ENCODE results near the gene NFASC. TPM values are rescaled to one million over a fixed set of nuclear protein-coding genes. Genes with fewer than 3 reads are reported as not detected.

NFASC gene
- total RNA-seq, 1 experiment from 2014 or later, result 16.9 TPM

- intact Hi-C loops (cut with micrococcal nuclease; ENCODE audit: unreplicated experiment) (no loop called here), in situ Hi-C loops (cut with HindIII; ENCODE audit: low pct_unique_long_range_greater_than_20kb, low sequenced_read_pairs) (no loop called here)
- no peaks in the 10 kb centered on the region for H3K9me3 ChIP-seq (ENCODE audit: control insufficient read depth, insufficient read depth, low read depth, low read length)
- POLR2A ChIA-PET, result no interaction called here
- no peaks in the 10 kb centered on the region for H3K27me3 ChIP-seq (ENCODE audit: control insufficient read depth, insufficient read depth, low read length)
- no peak overlapping the region for H3K27ac ChIP-seq (ENCODE audit: low read length)
- CTCF ChIA-PET, result no interaction called here
- no peak overlapping the region for H3K4me3 ChIP-seq (ENCODE audit: low read depth in 2 of 2, low read length in 2 of 2)
- no TSS peak for BruUV-seq (replicated peaks)
- DNase-seq (ENCODE audit: low read depth, low spot score), result no peak
- no peaks in the 10 kb centered on the region for H3K36me3 ChIP-seq (ENCODE audit: control insufficient read depth, insufficient read depth, low read length)
- TF ChIP-seq REST (IDR thresholded peaks at IDR 0.05; ENCODE audit: insufficient read depth in 1 of 2, low read depth in 2 of 2, low read length in 1 of 2) (no peak), POLR2AphosphoS5 (IDR thresholded peaks at IDR 0.05; ENCODE audit: low read depth, low read length) (no peak), TCF7L2 (IDR thresholded peaks at IDR 0.05; ENCODE audit: low read depth, low read length) (no peak), SIN3A (IDR thresholded peaks at IDR 0.05; ENCODE audit: borderline replicate concordance, insufficient read depth, low read depth, low read length) (no peak)
- no peak for ATAC-seq
- H3K4me1 ChIP-seq (ENCODE audit: control insufficient read depth, insufficient read depth, low read length), result no peaks in the 10 kb centered on the region
Observed at GRCh38 chr1:204878621-204879234, 8.1 kb downstream of the NFASC start.

GRCh38 chr1:204879351-204879750, 8.7 kb downstream of the NFASC start:
- ChIA-PET CTCF (no interaction called here), POLR2A (no interaction called here)
- Histone ChIP-seq H3K9me3 (ENCODE audit: control insufficient read depth, insufficient read depth, low read depth, low read length) (no peaks in the 10 kb centered on the region), H3K36me3 (ENCODE audit: control insufficient read depth, insufficient read depth, low read length) (no peaks in the 10 kb centered on the region), H3K27ac (ENCODE audit: low read length) (no peak overlapping the region), H3K4me1 (ENCODE audit: control insufficient read depth, insufficient read depth, low read length) (no peaks in the 10 kb centered on the region), H3K27me3 (ENCODE audit: control insufficient read depth, insufficient read depth, low read length) (no peaks in the 10 kb centered on the region), H3K4me3 (ENCODE audit: low read depth in 2 of 2, low read length in 2 of 2) (no peak overlapping the region)
- no TSS peak for BruUV-seq (replicated peaks)
- no peak for TF ChIP-seq POLR2AphosphoS5 (IDR thresholded peaks at IDR 0.05; ENCODE audit: low read depth, low read length)
- TF ChIP-seq TCF7L2 (IDR thresholded peaks at IDR 0.05; ENCODE audit: low read depth, low read length), result no peak
- ATAC-seq (no peak), DNase-seq (ENCODE audit: low read depth, low spot score) (no peak)
- intact Hi-C loops (cut with micrococcal nuclease; ENCODE audit: unreplicated experiment), result no loop called here
- in situ Hi-C loops (cut with HindIII; ENCODE audit: low pct_unique_long_range_greater_than_20kb, low sequenced_read_pairs), result no loop called here

DNA sequence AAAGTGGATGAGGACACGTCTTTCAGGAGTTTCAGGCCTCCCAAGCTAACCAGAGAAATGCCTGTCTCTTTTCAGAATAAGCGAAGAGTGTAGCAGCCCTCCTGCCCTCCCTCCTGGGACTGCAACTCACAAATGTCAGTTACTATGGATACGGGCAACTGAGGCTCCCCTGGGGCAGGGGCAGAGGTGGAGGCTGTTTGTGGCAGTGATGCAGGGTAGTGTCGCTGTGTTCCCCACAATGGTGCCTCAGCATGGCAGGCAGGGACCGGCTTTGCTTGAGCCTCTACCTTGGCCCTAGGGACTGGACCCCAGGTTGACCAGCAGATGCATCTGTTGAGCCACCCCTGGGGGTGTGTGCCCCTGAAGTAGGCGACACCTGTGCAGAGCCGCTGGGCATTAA, 10.2 kb downstream of the NFASC start:
- Histone ChIP-seq H3K9me3 (ENCODE audit: control insufficient read depth, insufficient read depth, low read depth, low read length) (no peaks in the 10 kb centered on the region), H3K4me3 (ENCODE audit: low read depth in 2 of 2, low read length in 2 of 2) (no peak overlapping the region), H3K27me3 (ENCODE audit: control insufficient read depth, insufficient read depth, low read length) (no peaks in the 10 kb centered on the region), H3K36me3 (ENCODE audit: control insufficient read depth, insufficient read depth, low read length) (no peaks in the 10 kb centered on the region), H3K4me1 (ENCODE audit: control insufficient read depth, insufficient read depth, low read length) (no peaks in the 10 kb centered on the region), H3K27ac (ENCODE audit: low read length) (no peak overlapping the region)
- intact Hi-C loops (cut with micrococcal nuclease; ENCODE audit: unreplicated experiment) (no loop called here), in situ Hi-C loops (cut with HindIII; ENCODE audit: low pct_unique_long_range_greater_than_20kb, low sequenced_read_pairs) (no loop called here)
- DNase-seq (ENCODE audit: low read depth, low spot score) (no peak), ATAC-seq (no peak)
- POLR2A ChIA-PET, result no interaction called here
- TF ChIP-seq REST (IDR thresholded peaks at IDR 0.05; ENCODE audit: insufficient read depth in 1 of 2, low read depth in 2 of 2, low read length in 1 of 2) (no peak), CTCF (IDR thresholded peaks at IDR 0.05) (no peak), TCF7L2 (IDR thresholded peaks at IDR 0.05; ENCODE audit: low read depth, low read length) (no peak), POLR2AphosphoS5 (IDR thresholded peaks at IDR 0.05; ENCODE audit: low read depth, low read length) (no peak), SIN3A (IDR thresholded peaks at IDR 0.05; ENCODE audit: borderline replicate concordance, insufficient read depth, low read depth, low read length) (no peak)
- CTCF ChIA-PET, result no interaction called here
- BruUV-seq (replicated peaks), result no TSS peak
